Stimulated activated naive B cell treated with anti-CD40 and anti-IgM and Interleukin-4, amounts not matched to agents 10 μg/mL and 1 μg/mL and 100 μg/mL, for 72 hours (primary cell): ENCODE results near the gene CLCN4.

Experiments used
- ATAC-seq, 2 donors: fragments of 150-1000 bp; cut with Tn5 transposase; replicated peaks; 2 replicates each; pipeline ENCODE4 v1.10.0; 2021; ENCODE audit warnings: moderate library complexity in 1 of 2
- DNase-seq: peaks from one replicate; pipeline ENCODE4 v3.0.0; 2021
- H3K27ac Mint-ChIP-seq: one replicate; pipeline ENCODE4 v1.8.0; 2022; ENCODE audit warnings: mild to moderate bottlenecking, mixed read lengths
- H3K27me3 Mint-ChIP-seq, 2 donors: one replicate each; pipeline ENCODE4 v1.8.0; 2022; ENCODE audit warnings: mixed read lengths in 2 of 2
- H3K36me3 Mint-ChIP-seq, 2 donors: one replicate each; pipeline ENCODE4 v1.8.0; 2022; ENCODE audit warnings: mixed read lengths in 2 of 2, mild to moderate bottlenecking in 1 of 2
- H3K4me1 Mint-ChIP-seq, 2 donors: one replicate each; pipeline ENCODE4 v1.8.0; 2022; ENCODE audit warnings: mixed read lengths in 2 of 2, mild to moderate bottlenecking in 1 of 2
- H3K4me3 Mint-ChIP-seq, 2 donors: one replicate each; pipeline ENCODE4 v1.8.0; 2022; ENCODE audit warnings: mild to moderate bottlenecking in 2 of 2, mixed read lengths in 2 of 2, moderate library complexity in 1 of 2
- H3K9me3 Mint-ChIP-seq, 2 donors: one replicate each; pipeline ENCODE4 v1.8.0; 2022; ENCODE audit warnings: mixed read lengths in 2 of 2, mild to moderate bottlenecking in 1 of 2

CLCN4 gene

GRCh38 chrX:10140264-10140663, 16.5 kb upstream of the CLCN4 start:
- no peak overlapping the region for H3K4me3 Mint-ChIP-seq
- H3K27me3 Mint-ChIP-seq = no peaks in the 10 kb centered on the region
- H3K36me3 Mint-ChIP-seq = peaks cover 37 to 46% of the 10 kb centered on the region in 2 donors
- H3K27ac Mint-ChIP-seq = no peak overlapping the region
- H3K4me1 Mint-ChIP-seq = peaks cover 13 to 14% of the 10 kb centered on the region in 2 donors
- H3K9me3 Mint-ChIP-seq = peaks cover 3 to 4% of the 10 kb centered on the region in 2 donors
- DNase-seq = no peak
- ATAC-seq = no peak

- Mint-ChIP-seq H3K27me3 (no peaks in the 10 kb centered on the region), H3K36me3 (peaks cover 46 to 52% of the 10 kb centered on the region in 2 donors), H3K27ac (no peak overlapping the region)
Observed at GRCh38 chrX:10142041-10142599, 14.7 kb upstream of the CLCN4 start.

GRCh38 chrX:10143071-10143983, 13.4 kb upstream of the CLCN4 start:
- DNase-seq (no peak), ATAC-seq (peak; percentile 54 to 69)
- Mint-ChIP-seq H3K27me3 (no peaks in the 10 kb centered on the region), H3K9me3 (peaks cover 3 to 4% of the 10 kb centered on the region in 2 donors), H3K4me3 (peak overlapping the region; percentile 11 to 56), H3K4me1 (peaks cover 13 to 14% of the 10 kb centered on the region in 2 donors), H3K27ac (peak overlapping the region; percentile 85), H3K36me3 (peaks cover 45 to 47% of the 10 kb centered on the region in 2 donors)

More at GRCh38 chrX:10142041-10142599, 14.7 kb upstream of the CLCN4 start:
- Mint-ChIP-seq H3K4me3 (peak overlapping the region in 1 of 2 donors; percentile 39), H3K4me1 (peaks cover 13 to 14% of the 10 kb centered on the region in 2 donors), H3K9me3 (peaks cover 3 to 4% of the 10 kb centered on the region in 2 donors)
- ATAC-seq = no peak
- DNase-seq = no peak

GRCh38 chrX:10146346-10146745, 10.4 kb upstream of the CLCN4 start:
- peaks cover 3 to 4% of the 10 kb centered on the region in 2 donors for H3K9me3 Mint-ChIP-seq
- ATAC-seq (no peak), DNase-seq (no peak)
- no peaks in the 10 kb centered on the region for H3K27me3 Mint-ChIP-seq
- H3K27ac Mint-ChIP-seq = no peak overlapping the region
- H3K4me1 Mint-ChIP-seq = peaks cover 13 to 15% of the 10 kb centered on the region in 2 donors
- peaks cover 32 to 33% of the 10 kb centered on the region in 2 donors for H3K36me3 Mint-ChIP-seq
- H3K4me3 Mint-ChIP-seq = no peak overlapping the region

GRCh38 chrX:10152086-10152485, 4.7 kb upstream of the CLCN4 start:
- DNase-seq (no peak), ATAC-seq (no peak)
- Mint-ChIP-seq H3K36me3 (no peaks in the 10 kb centered on the region), H3K27ac (no peak overlapping the region), H3K9me3 (no peaks in the 10 kb centered on the region), H3K4me1 (peaks cover 13 to 17% of the 10 kb centered on the region in 2 donors), H3K4me3 (no peak overlapping the region), H3K27me3 (peaks cover 0 to 11% of the 10 kb centered on the region in 2 donors)

- H3K4me1 Mint-ChIP-seq = peaks cover 17 to 32% of the 10 kb centered on the region in 2 donors
- H3K27ac Mint-ChIP-seq = peak overlapping the region; percentile 20
- ATAC-seq = no peak
- H3K27me3 Mint-ChIP-seq = peaks cover 0 to 17% of the 10 kb centered on the region in 2 donors
- H3K9me3 Mint-ChIP-seq = no peaks in the 10 kb centered on the region
- no peak for DNase-seq
- peak overlapping the region in 1 of 2 donors; percentile 3 for H3K4me3 Mint-ChIP-seq
- peaks cover 1 to 4% of the 10 kb centered on the region in 2 donors for H3K36me3 Mint-ChIP-seq
Observed at GRCh38 chrX:10155137-10155536, 1.6 kb upstream of the CLCN4 start.

GRCh38 chrX:10157032-10157341, 212 bp downstream of the CLCN4 start:
- ATAC-seq (no peak), DNase-seq (no peak)
- Mint-ChIP-seq H3K4me1 (peaks cover 24 to 49% of the 10 kb centered on the region in 2 donors), H3K27ac (peak overlapping the region; percentile 82), H3K36me3 (peaks cover 14 to 17% of the 10 kb centered on the region in 2 donors), H3K9me3 (no peaks in the 10 kb centered on the region), H3K27me3 (peaks cover 0 to 28% of the 10 kb centered on the region in 2 donors), H3K4me3 (peak overlapping the region; percentile 83 to 88)

- peaks cover 0 to 28% of the 10 kb centered on the region in 2 donors for H3K27me3 Mint-ChIP-seq
- ATAC-seq = no peak
- H3K4me3 Mint-ChIP-seq = peak overlapping the region; percentile 83 to 88
- peaks cover 24 to 55% of the 10 kb centered on the region in 2 donors for H3K4me1 Mint-ChIP-seq
- no peak for DNase-seq
- H3K9me3 Mint-ChIP-seq = no peaks in the 10 kb centered on the region
- no peak overlapping the region for H3K27ac Mint-ChIP-seq
- H3K36me3 Mint-ChIP-seq = peaks cover 20 to 22% of the 10 kb centered on the region in 2 donors
Observed at GRCh38 chrX:10157543-10157942, 768 bp downstream of the CLCN4 start.

- peak; percentile 37 for DNase-seq
- Mint-ChIP-seq H3K9me3 (no peaks in the 10 kb centered on the region), H3K4me3 (peak overlapping the region; percentile 81 to 85)
Observed at GRCh38 chrX:10158279-10159144, 1.7 kb downstream of the CLCN4 start.

GRCh38 chrX:10159145-10159468, 2.3 kb downstream of the CLCN4 start:
- H3K4me1 Mint-ChIP-seq = peaks cover 31 to 62% of the 10 kb centered on the region in 2 donors
- no peaks in the 10 kb centered on the region for H3K9me3 Mint-ChIP-seq
- H3K4me3 Mint-ChIP-seq = peak overlapping the region; percentile 53 to 85
- H3K27ac Mint-ChIP-seq = peak overlapping the region; percentile 2
- H3K36me3 Mint-ChIP-seq = peaks cover 22 to 28% of the 10 kb centered on the region in 2 donors
- peaks cover 0 to 20% of the 10 kb centered on the region in 2 donors for H3K27me3 Mint-ChIP-seq
- no peak for DNase-seq
- ATAC-seq = no peak

More at GRCh38 chrX:10158279-10159144, 1.7 kb downstream of the CLCN4 start:
- ATAC-seq = peak; percentile 57 to 61
- H3K27me3 Mint-ChIP-seq = peaks cover 0 to 24% of the 10 kb centered on the region in 2 donors
- H3K4me1 Mint-ChIP-seq = peaks cover 26 to 61% of the 10 kb centered on the region in 2 donors
- peak overlapping the region; percentile 62 for H3K27ac Mint-ChIP-seq
- H3K36me3 Mint-ChIP-seq = peaks cover 20 to 22% of the 10 kb centered on the region in 2 donors

- no peak overlapping the region for H3K4me3 Mint-ChIP-seq
- H3K36me3 Mint-ChIP-seq = peaks cover 29 to 35% of the 10 kb centered on the region in 2 donors
- peaks cover 0 to 17% of the 10 kb centered on the region in 2 donors for H3K27me3 Mint-ChIP-seq
- peaks cover 31 to 67% of the 10 kb centered on the region in 2 donors for H3K4me1 Mint-ChIP-seq
- no peak overlapping the region for H3K27ac Mint-ChIP-seq
- ATAC-seq (no peak), DNase-seq (no peak)
- H3K9me3 Mint-ChIP-seq = no peaks in the 10 kb centered on the region
Observed at GRCh38 chrX:10160211-10160610, 3.4 kb downstream of the CLCN4 start.

- Mint-ChIP-seq H3K4me3 (peak overlapping the region; percentile 37 to 43), H3K27me3 (peaks cover 0 to 17% of the 10 kb centered on the region in 2 donors), H3K27ac (no peak overlapping the region), H3K4me1 (peaks cover 43 to 90% of the 10 kb centered on the region in 2 donors), H3K9me3 (no peaks in the 10 kb centered on the region), H3K36me3 (peaks cover 35 to 43% of the 10 kb centered on the region in 2 donors)
- no peak for DNase-seq
- ATAC-seq = peak in 1 of 2 donors; percentile 38
Observed at GRCh38 chrX:10163031-10163430, 6.3 kb downstream of the CLCN4 start.

- Mint-ChIP-seq H3K36me3 (peaks cover 33 to 47% of the 10 kb centered on the region in 2 donors), H3K27ac (peak overlapping the region; percentile 75), H3K27me3 (peaks cover 0 to 13% of the 10 kb centered on the region in 2 donors), H3K4me1 (peaks cover 41 to 85% of the 10 kb centered on the region in 2 donors), H3K4me3 (peak overlapping the region in 1 of 2 donors; percentile 50), H3K9me3 (no peaks in the 10 kb centered on the region)
- no peak for ATAC-seq
- no peak for DNase-seq
Observed at GRCh38 chrX:10164879-10165278, 8.1 kb downstream of the CLCN4 start.
